Hindlimb muscle (tissue), 1 donor: ENCODE data around the gene DLG4. TPM values are rescaled to one million over a fixed set of nuclear protein-coding genes. Genes with fewer than 3 reads are reported as not detected.

ENCODE experiments used
- DNase-seq: peaks from one replicate; pipeline ENCODE4 v3.0.0-alpha.2; 2013
- polyA plus RNA-seq: library from polyadenylated mRNA; unstranded; fragments of 120-200 nt; gene quantifications from one replicate; pipeline ENCODE4 v1.2.1, GENCODE V29; 2013; ENCODE audit not compliant: insufficient read length

The DLG4 gene
- polyA plus RNA-seq, 1 donor, result 18.6 TPM

DNA sequence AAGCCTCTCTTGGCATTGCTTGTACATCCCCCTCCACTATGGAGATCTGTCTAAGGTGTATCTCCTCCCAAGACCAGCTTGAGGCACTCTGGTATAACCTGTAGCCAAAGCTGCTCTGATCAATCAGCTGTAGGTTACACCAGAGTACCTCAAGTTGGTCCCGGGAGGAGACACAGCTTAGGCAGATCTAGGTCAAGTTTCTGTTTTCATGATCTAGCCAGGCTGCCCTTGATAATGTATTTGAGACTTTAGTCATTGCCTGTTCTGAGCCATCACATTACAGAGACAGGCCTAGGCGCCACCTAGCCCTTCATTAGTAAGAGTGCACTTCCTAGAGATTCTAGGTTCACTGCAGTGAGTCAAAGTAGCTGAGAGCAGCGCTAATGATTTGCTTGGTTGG, 71.9 kb downstream of the DLG4 start:
- no peak for DNase-seq

- DNase-seq, result no peak
Observed at GRCh38 chr17:7146115-7146514, 73.5 kb downstream of the DLG4 start.

GRCh38 chr17:7144213-7144612, 75.4 kb downstream of the DLG4 start:
- no peak for DNase-seq

DNA sequence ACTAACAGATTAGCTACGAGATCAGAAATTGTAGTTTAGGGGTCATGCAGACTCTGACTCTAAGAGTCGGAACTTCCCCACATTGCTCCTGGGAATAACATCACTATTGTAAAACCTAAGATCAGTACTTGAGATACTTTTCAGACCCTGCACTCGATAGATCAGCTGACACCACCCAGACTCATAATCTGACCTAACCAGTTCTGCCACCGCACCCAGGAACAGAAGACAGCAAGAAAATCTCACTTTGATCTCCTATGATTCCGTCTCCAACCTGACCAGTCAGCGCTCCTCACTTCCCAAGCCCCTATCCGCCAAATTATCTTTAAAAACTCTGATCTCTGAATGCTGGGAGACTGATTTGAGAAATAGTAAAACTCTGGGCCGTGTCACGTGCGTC, 77.8 kb downstream of the DLG4 start:
- no peak for DNase-seq

- no peak for DNase-seq
Observed at GRCh38 chr17:7139400-7139799, 80.2 kb downstream of the DLG4 start.

- DNase-seq, result no peak
Observed at GRCh38 chr17:7138800-7139381, 80.7 kb downstream of the DLG4 start.

DNA sequence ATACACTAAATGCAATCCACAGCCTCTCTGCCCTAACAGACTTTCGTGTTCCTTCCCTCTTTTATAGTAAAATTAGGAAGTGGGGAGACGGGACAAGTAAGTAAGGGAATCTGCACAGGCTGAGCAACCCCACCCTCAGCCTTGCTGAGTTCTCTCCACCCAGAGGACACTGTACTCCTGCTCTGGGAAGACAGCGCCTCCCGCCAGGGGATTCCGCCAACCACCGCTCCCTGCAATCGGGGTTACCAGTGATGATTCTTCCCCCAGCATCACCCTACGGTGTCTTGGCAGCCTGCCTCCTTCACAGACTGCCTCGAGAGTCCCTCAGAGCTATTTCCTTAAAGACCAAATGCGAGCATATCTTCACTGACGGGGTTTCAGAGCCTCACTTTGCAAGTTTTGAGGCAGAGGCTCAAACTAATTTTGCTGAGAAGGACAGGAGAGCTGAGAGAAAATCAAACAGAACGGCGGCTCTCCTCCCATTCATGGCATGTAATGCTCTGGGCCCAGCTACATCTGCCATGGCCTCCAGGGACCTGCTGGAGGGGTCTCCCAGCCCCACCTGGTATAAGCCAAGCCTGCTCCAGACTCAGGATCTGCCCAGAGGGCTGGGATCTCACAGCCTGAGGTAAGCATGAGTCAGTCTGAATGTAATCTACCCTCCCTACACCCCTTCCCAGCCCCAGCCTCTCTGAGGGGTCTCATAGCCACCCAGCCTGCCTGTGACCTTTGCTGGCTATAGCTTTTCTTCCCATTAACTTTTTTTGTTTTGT, 82.3 kb downstream of the DLG4 start:
- no peak for DNase-seq

Other genes with a start within 250 kb of the DLG4 start
- 0.79 TPM for gene ALOX12, start 223.8 kb downstream of the DLG4 start, polyA plus RNA-seq
- gene RNASEK, start 207.2 kb downstream of the DLG4 start, polyA plus RNA-seq, result 123 TPM
- gene BCL6B, start 196.8 kb downstream of the DLG4 start, polyA plus RNA-seq, result 20.9 TPM
- gene SLC16A13, start 183.8 kb downstream of the DLG4 start, polyA plus RNA-seq, result 2.2 TPM
- 0.50 TPM for gene SLC16A11, start 175.7 kb downstream of the DLG4 start, polyA plus RNA-seq
- gene CLEC10A, start 139.6 kb downstream of the DLG4 start, polyA plus RNA-seq, result 1.7 TPM
- 0.36 TPM for gene ASGR2, start 105.0 kb downstream of the DLG4 start, polyA plus RNA-seq
- gene ASGR1, start 40.5 kb downstream of the DLG4 start, polyA plus RNA-seq, result 1.8 TPM
- gene ACADVL, start 102 bp upstream of the DLG4 start, polyA plus RNA-seq, result 260 TPM
- 40.6 TPM for gene DVL2, start 14.7 kb upstream of the DLG4 start, polyA plus RNA-seq
- 34.4 TPM for gene PHF23, start 19.6 kb upstream of the DLG4 start, polyA plus RNA-seq
- 269 TPM for gene GABARAP, start 22.6 kb upstream of the DLG4 start, polyA plus RNA-seq
- gene CTDNEP1, start 31.9 kb upstream of the DLG4 start, polyA plus RNA-seq, result 184 TPM
- 46.1 TPM for gene ELP5, start 32.4 kb upstream of the DLG4 start, polyA plus RNA-seq
- 1.6 TPM for gene CLDN7, start 42.6 kb upstream of the DLG4 start, polyA plus RNA-seq
- 42.0 TPM for gene SLC2A4, start 61.9 kb upstream of the DLG4 start, polyA plus RNA-seq
- 3.6 TPM for gene YBX2, start 74.8 kb upstream of the DLG4 start, polyA plus RNA-seq
- 295 TPM for gene EIF5A, start 87.8 kb upstream of the DLG4 start, polyA plus RNA-seq
- 68.4 TPM for gene GPS2, start 95.5 kb upstream of the DLG4 start, polyA plus RNA-seq
- gene NEURL4, start 109.5 kb upstream of the DLG4 start, polyA plus RNA-seq, result 23.9 TPM
- gene ACAP1, start 116.7 kb upstream of the DLG4 start, polyA plus RNA-seq, result 13.6 TPM
- 8.9 TPM for gene KCTD11, start 132.3 kb upstream of the DLG4 start, polyA plus RNA-seq
- not detected for gene TMEM95, start 135.3 kb upstream of the DLG4 start, polyA plus RNA-seq
- 0.66 TPM for gene TNK1, start 161.3 kb upstream of the DLG4 start, polyA plus RNA-seq
- gene PLSCR3, start 174.7 kb upstream of the DLG4 start, polyA plus RNA-seq, result 31.1 TPM
- gene TMEM256, start 184.3 kb upstream of the DLG4 start, polyA plus RNA-seq, result 52.9 TPM
- 31.4 TPM for gene NLGN2, start 188.0 kb upstream of the DLG4 start, polyA plus RNA-seq
- not detected for gene SPEM1, start 200.5 kb upstream of the DLG4 start, polyA plus RNA-seq
- gene SPEM2, start 205.8 kb upstream of the DLG4 start, polyA plus RNA-seq, result not detected
- not detected for gene SPEM3, start 209.0 kb upstream of the DLG4 start, polyA plus RNA-seq
- gene TMEM102, start 215.6 kb upstream of the DLG4 start, polyA plus RNA-seq, result 1.5 TPM
- 2.6 TPM for gene FGF11, start 219.7 kb upstream of the DLG4 start, polyA plus RNA-seq
- gene CHRNB1, start 225.2 kb upstream of the DLG4 start, polyA plus RNA-seq, result 86.6 TPM